GM10248 (cell line): ENCODE data around the gene RASEF.

ENCODE experiments used
- CTCF ChIA-PET: fragments of 300-600 bp; sonication (Branson Sonifier 250); formaldehyde crosslinking; extraction: SDS; loops from one replicate; lab custom pipeline; 2021; ENCODE audit warnings: antibody characterized with exemption; lab: Yijun Ruan, JAX
- POLR2A ChIA-PET: fragments of 350-650 bp; sonication (Branson Sonifier 250); formaldehyde crosslinking; extraction: SDS; loops from one replicate; lab custom pipeline; 2020; ENCODE audit warnings: antibody characterized with exemption; lab: Yijun Ruan, JAX
- DNase-seq: peaks from one replicate; pipeline ENCODE4 v3.0.0; 2012; ENCODE audit errors: extremely low spot score
- CTCF ChIP-seq: IDR thresholded peaks from 2 replicates; pipeline ENCODE4 v1.5.1; 2012; ENCODE audit warnings: mild to moderate bottlenecking, low read depth; ENCODE audit errors: extremely low read depth, missing control alignments, control extremely low read depth

Gene RASEF

GRCh38 chr9:83002329-83002728, 60.6 kb downstream of the RASEF start:
- TF ChIP-seq CTCF, result no peak
- no peak for DNase-seq
- POLR2A ChIA-PET, result no interaction called here
- CTCF ChIA-PET, result interaction anchor here (1.1 kb wide), 1 partner anchor 11 kb away, joined by 3 read pairs; no protein-coding TSS in a partner anchor

- ChIA-PET CTCF (no interaction called here), POLR2A (no interaction called here)
- no peak for DNase-seq
- no peak for TF ChIP-seq CTCF
Measured at GRCh38 chr9:83000765-83001164, 62.2 kb downstream of the RASEF start.

GRCh38 chr9:82998409-82998808, 64.5 kb downstream of the RASEF start:
- no peak for TF ChIP-seq CTCF
- POLR2A ChIA-PET, result no interaction called here
- no peak for DNase-seq
- CTCF ChIA-PET, result no interaction called here

- ChIA-PET CTCF (no interaction called here), POLR2A (no interaction called here)
- DNase-seq, result no peak
- TF ChIP-seq CTCF, result no peak
Measured at GRCh38 chr9:82997476-82998140, 65.3 kb downstream of the RASEF start.

GRCh38 chr9:82996941-82997340, 66.0 kb downstream of the RASEF start:
- POLR2A ChIA-PET, result no interaction called here
- TF ChIP-seq CTCF, result no peak
- CTCF ChIA-PET, result no interaction called here
- no peak for DNase-seq

GRCh38 chr9:82993856-82994605, 68.9 kb downstream of the RASEF start:
- no peak for TF ChIP-seq CTCF
- POLR2A ChIA-PET, result no interaction called here
- CTCF ChIA-PET, result no interaction called here
- DNase-seq, result no peak
